Panc1 (cell line): Measurements from ENCODE around the gene RBBP8. TPM values are rescaled to one million over a fixed set of nuclear protein-coding genes. Genes with fewer than 3 reads are reported as not detected.

Experiments used
- ATAC-seq: fragments of 200-7000 bp; cut with Tn5 transposase; 2 replicates; pipeline ENCODE4 v1.9.1; 2020; ENCODE audit warnings: mild to moderate bottlenecking, moderate library complexity
- BruUV-seq: library from RNA; stranded (reverse); fragments of 400-500 nt; replicated peaks from 2 replicates; lab custom pipeline; 2021; lab: Mats Ljungman, UMichigan
- CTCF ChIA-PET: fragments of 300-600 bp; sonication (Branson Sonifier 250); formaldehyde crosslinking; loops from one replicate; lab custom pipeline; 2022; ENCODE audit warnings: antibody characterized with exemption; lab: Charles Lee
- POLR2A ChIA-PET: fragments of 300-600 bp; sonication (Branson Sonifier 250); formaldehyde crosslinking; loops from one replicate; lab custom pipeline; 2022; ENCODE audit warnings: antibody characterized with exemption; lab: Charles Lee
- DNase-seq: peaks from one replicate; pipeline ENCODE4 v3.0.0-alpha.2; 2010; ENCODE audit warnings: low read depth, low spot score
- H3K27ac ChIP-seq: 2 replicates; pipeline ENCODE4 v1.5.1; 2011; ENCODE audit warnings: mild to moderate bottlenecking, low read length, inconsistent platforms
- H3K27me3 ChIP-seq: fragments of 200-500 bp; sonication (Bioruptor generic); 2 replicates; pipeline ENCODE4 v1.6.0; 2014; ENCODE audit warnings: low read length, inconsistent platforms; ENCODE audit not compliant: control insufficient read depth, insufficient read depth
- H3K36me3 ChIP-seq: fragments of 200-500 bp; sonication (Bioruptor generic); 2 replicates; pipeline ENCODE4 v1.5.1; 2014; ENCODE audit warnings: inconsistent platforms, mild to moderate bottlenecking, low read length, moderate library complexity; ENCODE audit not compliant: control insufficient read depth, insufficient read depth
- H3K4me1 ChIP-seq: 2 replicates; pipeline ENCODE4 v1.5.1; 2011; ENCODE audit warnings: inconsistent platforms, mild to moderate bottlenecking, low read length, moderate library complexity; ENCODE audit not compliant: control insufficient read depth, insufficient read depth
- H3K4me3 ChIP-seq, 2 experiments: 2 replicates each; pipeline ENCODE4 v1.5.1; 2011 to 2012; ENCODE audit warnings: low read depth in 2 of 2, low read length in 2 of 2, mild to moderate bottlenecking in 2 of 2, inconsistent platforms in 1 of 2, moderate library complexity in 1 of 2
- H3K9me3 ChIP-seq: fragments of 200-500 bp; sonication (Bioruptor generic); 2 replicates; pipeline ENCODE4 v1.5.1; 2014; ENCODE audit warnings: low read depth, mild to moderate bottlenecking, inconsistent platforms, low read length, moderate library complexity; ENCODE audit not compliant: control insufficient read depth, insufficient read depth
- POLR2AphosphoS5 ChIP-seq: IDR thresholded peaks from 2 replicates; pipeline ENCODE4 v1.6.1; 2012; ENCODE audit warnings: mild to moderate bottlenecking, low read depth, low read length, moderate library complexity
- SIN3A ChIP-seq: IDR thresholded peaks from 2 replicates; pipeline ENCODE4 v1.6.1; 2012; ENCODE audit warnings: low read depth, mild to moderate bottlenecking, low read length, moderate library complexity, borderline replicate concordance; ENCODE audit not compliant: insufficient read depth
- TCF7L2 ChIP-seq: IDR thresholded peaks from 2 replicates; pipeline ENCODE4 v1.6.1; 2011; ENCODE audit warnings: mild to moderate bottlenecking, low read depth, low read length, inconsistent platforms
- in situ Hi-C: cut with HindIII; loops from 2 replicates; pipeline ENCODE4 v1.10.0; 2016; ENCODE audit warnings: low sequenced_read_pairs, low pct_unique_long_range_greater_than_20kb
- intact Hi-C: fragments of 100-400 bp; cut with micrococcal nuclease; formaldehyde crosslinking; loops from one replicate; pipeline ENCODE4 v1.10.0; 2022; ENCODE audit not compliant: unreplicated experiment
- total RNA-seq: library from RNA; stranded (reverse); gene quantifications from one replicate; pipeline ENCODE4 v1.2.1, GENCODE V29; 2021; ENCODE audit not compliant: unreplicated experiment
- TF ChIP-seq, protein P1 (sequence below): fragments of 450-650 bp; IDR thresholded peaks from 2 replicates; pipeline ENCODE4 v1.5.1; 2017; ENCODE audit warnings: mild to moderate bottlenecking
- TF ChIP-seq, protein P2 (sequence below), 2 experiments: IDR thresholded peaks; 2 replicates each; pipeline ENCODE4 v1.6.1; 2011 to 2012; ENCODE audit warnings: low read depth in 2 of 2, control low read depth in 1 of 2, low read length in 1 of 2, mild to moderate bottlenecking in 1 of 2, moderate library complexity in 1 of 2; ENCODE audit not compliant: insufficient read depth in 1 of 2

Gene RBBP8
- total RNA-seq, 1 experiment from 2014 or later: 62.8 TPM

DNA sequence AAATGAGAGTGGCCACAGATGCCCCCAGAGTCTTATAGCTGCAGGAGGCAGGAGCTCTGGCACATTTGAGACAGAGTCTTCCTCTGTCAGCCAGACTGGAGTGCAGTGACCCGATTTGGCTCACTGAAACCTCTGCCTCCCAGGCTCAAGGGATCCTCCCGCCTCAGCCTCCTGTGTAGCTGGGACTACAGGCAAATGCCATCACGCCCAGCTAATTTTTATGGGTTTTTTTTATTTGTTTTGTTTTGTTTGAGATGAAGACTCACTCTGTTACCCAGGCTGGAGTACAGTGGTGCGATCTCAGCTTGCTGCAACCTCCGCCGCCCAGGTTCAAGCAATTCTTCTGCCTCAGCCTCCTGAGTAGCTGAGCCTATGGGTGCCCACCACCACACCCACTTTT lies 121.4 kb downstream of the RBBP8 start:
- DNase-seq (no peak), ATAC-seq (peak; percentile 37)
- in situ Hi-C loops (no loop called here), intact Hi-C loops (no loop called here)
- Histone ChIP-seq H3K4me1 (peaks cover 10% of the 10 kb centered on the region), H3K27ac (no peak overlapping the region), H3K36me3 (no peaks in the 10 kb centered on the region), H3K9me3 (no peaks in the 10 kb centered on the region), H3K4me3 (no peak overlapping the region), H3K27me3 (no peaks in the 10 kb centered on the region)
- no peak for TF ChIP-seq TCF7L2
- TF ChIP-seq, protein P1, sequence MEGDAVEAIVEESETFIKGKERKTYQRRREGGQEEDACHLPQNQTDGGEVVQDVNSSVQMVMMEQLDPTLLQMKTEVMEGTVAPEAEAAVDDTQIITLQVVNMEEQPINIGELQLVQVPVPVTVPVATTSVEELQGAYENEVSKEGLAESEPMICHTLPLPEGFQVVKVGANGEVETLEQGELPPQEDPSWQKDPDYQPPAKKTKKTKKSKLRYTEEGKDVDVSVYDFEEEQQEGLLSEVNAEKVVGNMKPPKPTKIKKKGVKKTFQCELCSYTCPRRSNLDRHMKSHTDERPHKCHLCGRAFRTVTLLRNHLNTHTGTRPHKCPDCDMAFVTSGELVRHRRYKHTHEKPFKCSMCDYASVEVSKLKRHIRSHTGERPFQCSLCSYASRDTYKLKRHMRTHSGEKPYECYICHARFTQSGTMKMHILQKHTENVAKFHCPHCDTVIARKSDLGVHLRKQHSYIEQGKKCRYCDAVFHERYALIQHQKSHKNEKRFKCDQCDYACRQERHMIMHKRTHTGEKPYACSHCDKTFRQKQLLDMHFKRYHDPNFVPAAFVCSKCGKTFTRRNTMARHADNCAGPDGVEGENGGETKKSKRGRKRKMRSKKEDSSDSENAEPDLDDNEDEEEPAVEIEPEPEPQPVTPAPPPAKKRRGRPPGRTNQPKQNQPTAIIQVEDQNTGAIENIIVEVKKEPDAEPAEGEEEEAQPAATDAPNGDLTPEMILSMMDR: no peak
- TF ChIP-seq POLR2AphosphoS5: no peak
- no peak for TF ChIP-seq SIN3A
- TF ChIP-seq, protein P2, sequence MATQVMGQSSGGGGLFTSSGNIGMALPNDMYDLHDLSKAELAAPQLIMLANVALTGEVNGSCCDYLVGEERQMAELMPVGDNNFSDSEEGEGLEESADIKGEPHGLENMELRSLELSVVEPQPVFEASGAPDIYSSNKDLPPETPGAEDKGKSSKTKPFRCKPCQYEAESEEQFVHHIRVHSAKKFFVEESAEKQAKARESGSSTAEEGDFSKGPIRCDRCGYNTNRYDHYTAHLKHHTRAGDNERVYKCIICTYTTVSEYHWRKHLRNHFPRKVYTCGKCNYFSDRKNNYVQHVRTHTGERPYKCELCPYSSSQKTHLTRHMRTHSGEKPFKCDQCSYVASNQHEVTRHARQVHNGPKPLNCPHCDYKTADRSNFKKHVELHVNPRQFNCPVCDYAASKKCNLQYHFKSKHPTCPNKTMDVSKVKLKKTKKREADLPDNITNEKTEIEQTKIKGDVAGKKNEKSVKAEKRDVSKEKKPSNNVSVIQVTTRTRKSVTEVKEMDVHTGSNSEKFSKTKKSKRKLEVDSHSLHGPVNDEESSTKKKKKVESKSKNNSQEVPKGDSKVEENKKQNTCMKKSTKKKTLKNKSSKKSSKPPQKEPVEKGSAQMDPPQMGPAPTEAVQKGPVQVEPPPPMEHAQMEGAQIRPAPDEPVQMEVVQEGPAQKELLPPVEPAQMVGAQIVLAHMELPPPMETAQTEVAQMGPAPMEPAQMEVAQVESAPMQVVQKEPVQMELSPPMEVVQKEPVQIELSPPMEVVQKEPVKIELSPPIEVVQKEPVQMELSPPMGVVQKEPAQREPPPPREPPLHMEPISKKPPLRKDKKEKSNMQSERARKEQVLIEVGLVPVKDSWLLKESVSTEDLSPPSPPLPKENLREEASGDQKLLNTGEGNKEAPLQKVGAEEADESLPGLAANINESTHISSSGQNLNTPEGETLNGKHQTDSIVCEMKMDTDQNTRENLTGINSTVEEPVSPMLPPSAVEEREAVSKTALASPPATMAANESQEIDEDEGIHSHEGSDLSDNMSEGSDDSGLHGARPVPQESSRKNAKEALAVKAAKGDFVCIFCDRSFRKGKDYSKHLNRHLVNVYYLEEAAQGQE (IDR thresholded peaks at IDR 0.05; ENCODE audit: insufficient read depth in 1 of 2, low read depth in 2 of 2, low read length in 1 of 2): no peak
- ChIA-PET POLR2A (no interaction called here), CTCF (no interaction called here)
- BruUV-seq: no TSS peak

DNA sequence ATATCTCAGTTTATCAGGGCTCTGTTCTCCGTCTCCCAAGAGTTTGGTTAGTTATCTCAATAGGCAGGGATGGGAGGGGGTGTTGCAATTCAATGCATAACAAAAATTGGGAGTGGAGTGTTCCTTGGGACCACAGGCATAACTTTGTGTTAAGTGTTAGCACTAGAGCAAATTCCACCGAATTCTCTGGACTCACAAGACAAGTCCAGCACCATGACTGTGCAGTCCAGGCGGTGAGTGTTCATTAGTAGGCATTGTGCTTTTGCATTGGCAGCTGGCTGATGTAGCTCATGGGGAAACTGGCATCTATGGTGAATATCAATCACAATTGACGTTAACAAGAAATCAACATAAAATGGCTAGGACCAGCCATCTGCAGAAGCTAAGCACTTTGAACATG lies 123.2 kb downstream of the RBBP8 start:
- H3K27me3 ChIP-seq: no peaks in the 10 kb centered on the region
- ATAC-seq (no peak), DNase-seq (no peak)
- ChIA-PET CTCF (interaction anchor here (0.5 kb wide), 1 partner anchor 11 kb away, joined by 7 read pairs; no protein-coding TSS in a partner anchor), POLR2A (no interaction called here)
- TF ChIP-seq, protein P2 (IDR thresholded peaks at IDR 0.05; ENCODE audit: insufficient read depth in 1 of 2, low read depth in 2 of 2, low read length in 1 of 2): no peak
- TF ChIP-seq, protein P1: no peak
- TF ChIP-seq TCF7L2 (no peak), POLR2AphosphoS5 (no peak)
- peaks cover 10% of the 10 kb centered on the region for H3K4me1 ChIP-seq
- H3K27ac ChIP-seq: no peak overlapping the region
- H3K9me3 ChIP-seq: no peaks in the 10 kb centered on the region
- in situ Hi-C loops: no loop called here
- no TSS peak for BruUV-seq
- intact Hi-C loops: no loop called here
- no peak overlapping the region for H3K4me3 ChIP-seq
- H3K36me3 ChIP-seq: no peaks in the 10 kb centered on the region
